HG02763 (cell line): ENCODE results near the gene ACP2.

Experiments
- ATAC-seq: cut with Tn5 transposase; IDR thresholded peaks from one replicate; pipeline ENCODE4 v1.9.1; 2021; ENCODE audit warnings: mild to moderate bottlenecking, moderate library complexity; ENCODE audit not compliant: unreplicated experiment

ACP2 gene

GRCh38 chr11:47244448-47245350, 3.9 kb downstream of the ACP2 start:
- ATAC-seq, result no peak

DNA sequence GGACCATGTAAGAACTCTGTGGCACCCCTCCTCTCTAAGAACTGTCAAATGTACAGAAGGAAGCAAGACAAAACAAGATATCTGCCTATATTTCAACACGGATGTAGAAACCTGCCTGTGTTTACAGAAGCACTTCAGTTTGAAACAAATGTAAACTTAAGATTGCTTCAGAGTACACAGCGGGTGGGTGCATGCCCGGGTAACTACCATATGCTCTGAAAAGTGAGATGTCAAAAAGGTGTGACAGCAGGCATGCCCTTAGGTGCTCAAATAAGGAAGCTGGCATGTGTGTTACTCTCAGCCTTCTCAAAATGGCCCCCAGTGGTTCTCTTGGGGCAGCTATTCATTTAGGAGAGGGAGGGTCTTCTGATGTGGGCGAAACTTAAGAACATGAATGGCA, 5.2 kb downstream of the ACP2 start:
- ATAC-seq, result no peak

- ATAC-seq, result no peak
Observed at GRCh38 chr11:47242596-47243192, 5.9 kb downstream of the ACP2 start.

DNA sequence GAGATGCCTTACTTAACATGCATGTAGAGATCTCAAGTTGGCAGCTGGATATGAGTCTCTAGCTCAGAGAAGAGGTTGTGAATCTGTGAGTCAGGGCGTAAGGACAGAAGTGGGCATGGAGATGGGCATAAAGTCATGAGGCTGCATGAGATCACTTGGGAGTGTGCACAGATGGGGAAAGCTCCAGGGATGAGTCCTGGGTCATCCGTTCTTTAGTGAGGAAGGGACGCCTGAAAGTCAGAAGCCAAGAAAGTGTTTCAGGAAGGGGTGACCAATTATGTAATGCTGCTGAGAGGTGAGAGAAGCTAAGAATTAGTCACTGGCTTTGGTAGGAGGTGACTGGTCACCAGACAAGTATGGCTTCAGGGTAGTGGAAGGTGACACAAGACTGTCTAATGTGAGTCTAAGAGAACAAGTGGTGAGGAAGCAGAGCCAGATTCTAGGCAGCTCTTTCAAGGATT, 6.7 kb downstream of the ACP2 start:
- ATAC-seq, result no peak

GRCh38 chr11:47239852-47240251, 8.8 kb downstream of the ACP2 start:
- ATAC-seq, result no peak

GRCh38 chr11:47236482-47236881, 12.1 kb downstream of the ACP2 start:
- ATAC-seq, result no peak

DNA sequence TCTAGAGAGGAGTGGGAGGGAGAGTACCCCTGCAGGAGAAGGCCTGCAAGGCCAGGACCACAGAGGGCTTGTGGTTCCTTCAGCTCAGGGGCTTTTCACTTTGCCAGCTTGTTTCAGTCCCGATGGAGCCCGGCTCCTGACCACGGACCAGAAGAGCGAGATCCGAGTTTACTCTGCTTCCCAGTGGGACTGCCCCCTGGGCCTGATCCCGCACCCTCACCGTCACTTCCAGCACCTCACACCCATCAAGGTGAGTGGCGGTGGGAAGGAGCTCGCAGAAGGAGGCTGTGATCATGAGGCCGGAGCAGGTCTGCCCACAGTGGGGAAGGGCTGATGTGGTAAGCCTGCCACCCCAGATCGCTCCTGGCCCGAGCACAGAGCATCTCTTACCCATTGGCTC, 13.5 kb downstream of the ACP2 start:
- no peak for ATAC-seq

DNA sequence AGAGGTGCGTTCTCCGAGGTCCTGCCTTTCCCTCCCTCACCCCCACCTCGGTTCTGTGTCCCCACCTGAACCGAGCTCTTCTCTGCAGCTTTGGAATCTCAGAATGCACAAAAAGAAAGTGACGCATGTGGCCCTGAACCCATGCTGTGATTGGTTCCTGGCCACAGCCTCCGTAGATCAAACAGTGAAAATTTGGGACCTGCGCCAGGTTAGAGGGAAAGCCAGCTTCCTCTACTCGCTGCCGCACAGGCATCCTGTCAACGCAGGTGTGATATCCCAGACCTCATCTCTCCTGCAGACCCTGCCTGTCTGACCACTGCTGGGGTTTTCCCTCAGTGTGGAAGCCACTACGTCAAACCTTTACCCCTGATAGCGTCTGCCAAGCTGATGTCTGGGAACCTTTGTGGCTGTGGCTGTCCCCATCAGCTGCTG, 13.9 kb downstream of the ACP2 start:
- no peak for ATAC-seq

DNA sequence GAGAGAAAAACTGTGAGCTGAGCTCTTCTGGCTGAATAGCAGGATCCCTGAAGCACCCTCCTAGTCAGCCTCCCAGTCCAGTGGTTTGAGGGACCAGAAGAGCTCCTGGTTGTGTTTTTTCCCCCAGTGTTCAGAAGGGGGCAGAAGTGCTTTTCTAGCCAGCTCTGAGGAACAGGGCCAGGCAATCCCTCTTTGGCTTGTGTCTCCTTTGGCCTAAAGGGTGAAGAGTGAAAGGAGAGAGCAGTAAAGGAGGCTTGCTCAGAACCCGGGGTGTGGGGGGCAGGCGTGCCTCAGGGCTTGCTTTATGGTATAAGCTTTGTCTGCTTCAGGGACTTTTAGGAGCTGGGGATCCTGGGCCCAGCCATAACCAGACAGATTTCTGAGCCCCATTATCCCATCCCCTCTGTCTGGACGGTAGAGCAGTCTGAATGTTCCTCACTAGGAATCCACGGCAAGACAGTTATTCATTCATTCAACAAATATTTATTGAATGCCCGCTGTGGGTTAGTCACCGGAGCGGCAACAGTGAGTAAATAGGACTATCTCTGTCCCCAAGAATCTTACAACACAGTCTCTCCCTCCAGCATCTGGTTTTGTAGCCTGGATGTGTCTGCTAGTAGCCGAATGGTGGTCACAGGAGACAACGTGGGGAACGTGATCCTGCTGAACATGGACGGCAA, 14.5 kb downstream of the ACP2 start:
- ATAC-seq, result no peak

DNA sequence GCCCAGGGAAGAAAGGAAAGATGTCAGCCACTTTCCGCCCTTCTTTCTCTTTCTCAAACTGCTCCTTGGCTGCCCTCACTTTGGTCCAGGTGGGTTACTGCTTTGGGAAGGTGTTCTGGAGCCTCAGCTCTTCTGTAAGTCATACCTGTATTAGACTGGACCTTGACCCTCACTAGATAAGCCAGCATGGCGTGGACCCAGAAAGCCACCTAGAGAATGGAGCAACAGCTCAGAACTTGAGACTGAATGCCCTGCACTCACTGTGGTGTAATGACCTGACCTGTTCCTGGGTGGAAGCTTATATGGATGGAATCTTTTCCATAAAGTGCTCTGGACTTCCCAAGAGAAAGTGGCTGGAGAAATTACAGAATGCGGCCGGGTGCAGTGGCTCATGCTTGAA, 15.6 kb downstream of the ACP2 start:
- no peak for ATAC-seq

DNA sequence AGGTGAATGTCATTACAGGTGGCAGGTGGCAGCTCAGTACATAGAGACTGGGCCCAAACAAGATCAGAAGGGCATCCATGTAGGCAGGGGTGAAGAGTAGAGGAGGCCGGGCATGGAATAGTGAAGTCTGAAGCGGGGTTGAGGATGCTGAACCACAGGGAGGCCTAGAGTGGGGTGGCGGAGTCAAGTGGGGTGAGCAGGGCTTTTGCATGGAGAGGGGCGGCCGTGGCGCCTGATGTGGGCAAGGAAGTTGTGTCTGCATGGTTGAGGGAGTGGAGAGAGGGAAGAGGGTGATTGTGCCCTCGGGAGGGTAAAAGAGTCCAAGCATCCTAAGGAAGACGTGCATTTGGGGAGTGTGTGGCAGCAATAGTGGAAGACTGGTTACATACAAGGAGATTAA, 19.5 kb downstream of the ACP2 start:
- ATAC-seq, result no peak

DNA sequence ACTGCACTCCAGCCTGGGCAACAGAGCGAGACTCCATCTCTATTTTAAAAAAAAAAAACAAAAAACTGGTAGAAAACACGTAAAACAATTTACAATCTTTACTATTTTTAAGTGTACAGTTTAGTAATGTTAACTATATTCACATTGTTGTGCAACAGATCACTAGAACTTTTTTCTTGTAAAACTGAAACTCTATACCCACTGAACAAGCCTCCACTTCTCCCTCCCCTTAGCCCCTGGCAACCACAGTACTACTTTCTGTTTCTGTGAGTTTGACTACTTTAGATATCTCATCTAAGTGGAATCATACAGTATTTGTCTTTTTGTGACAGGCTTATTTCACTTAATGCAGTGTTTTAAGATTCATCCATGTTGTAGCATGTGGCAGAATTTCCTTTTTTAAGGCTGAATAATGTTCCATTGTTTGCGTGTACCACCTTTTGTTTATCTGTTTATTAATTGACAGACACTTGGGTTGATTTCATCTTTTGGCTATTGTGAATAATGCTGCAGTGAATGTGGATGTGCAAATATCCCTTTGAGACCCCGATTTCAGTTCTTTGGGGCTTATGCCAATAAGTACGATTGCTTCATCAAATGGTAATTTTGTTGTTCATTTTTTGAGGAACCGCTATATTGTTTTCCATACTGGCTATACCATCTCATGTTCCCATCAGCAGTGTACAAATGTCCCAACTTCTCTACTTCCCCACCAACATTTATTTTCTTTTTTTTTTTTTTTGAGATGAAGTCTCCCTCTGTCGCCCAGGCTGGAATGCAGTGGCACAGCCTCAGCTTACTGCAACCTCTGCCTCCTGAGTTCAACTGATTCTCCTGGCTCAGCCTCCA, 22.8 kb downstream of the ACP2 start:
- peak; percentile 67 for ATAC-seq

DNA sequence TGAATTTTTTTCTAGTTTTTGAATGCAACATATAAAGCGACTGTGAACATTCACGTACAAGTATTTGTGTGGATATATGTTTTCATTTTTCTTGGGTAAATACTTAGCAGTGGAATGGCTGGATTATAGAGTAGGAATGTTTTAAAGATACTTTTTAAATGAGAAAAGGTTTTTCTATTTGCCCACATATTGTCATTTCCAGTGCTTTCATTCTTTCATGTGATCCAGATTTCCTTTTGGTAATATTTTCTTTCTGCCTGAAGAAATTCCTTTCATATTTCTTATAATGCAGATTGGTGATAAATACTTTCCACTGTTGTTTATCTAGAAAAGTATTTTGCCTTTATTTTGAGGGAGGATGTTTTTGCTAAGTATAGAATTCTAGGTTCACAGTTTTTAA, 25.9 kb downstream of the ACP2 start:
- ATAC-seq, result no peak

GRCh38 chr11:47220401-47220821, 28.2 kb downstream of the ACP2 start:
- no peak for ATAC-seq

GRCh38 chr11:47216121-47216798, 32.4 kb downstream of the ACP2 start:
- no peak for ATAC-seq

- ATAC-seq, result no peak
Observed at GRCh38 chr11:47215366-47215910, 33.2 kb downstream of the ACP2 start.

GRCh38 chr11:47213950-47214565, 34.6 kb downstream of the ACP2 start:
- peak; percentile 64 for ATAC-seq

DNA sequence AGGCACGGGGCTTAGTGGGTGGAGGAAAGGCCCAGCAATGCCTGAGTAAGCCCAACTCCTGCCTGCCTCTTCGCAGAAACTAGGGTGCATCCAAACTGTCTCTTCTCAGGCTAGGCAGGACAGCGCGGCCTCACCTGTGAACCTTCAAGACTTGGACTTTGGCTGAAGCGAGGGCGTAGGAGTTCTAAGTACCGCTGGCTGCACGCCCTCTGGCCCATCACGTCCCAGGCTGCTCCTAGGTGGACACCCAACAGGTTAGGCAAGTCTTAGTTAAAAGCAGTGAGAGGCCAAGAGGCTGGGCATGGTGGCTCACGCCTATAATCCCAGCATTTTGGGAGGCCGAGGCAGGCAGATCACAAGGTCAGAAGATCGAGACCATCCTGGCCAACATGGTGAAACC, 35.7 kb downstream of the ACP2 start:
- ATAC-seq, result no peak

- no peak for ATAC-seq
Observed at GRCh38 chr11:47208628-47209027, 40.0 kb downstream of the ACP2 start.
